Choroid plexus epithelial cell (primary cell): ENCODE results near the gene SPOCK1.

Experiments
- DNase-seq: peaks from one replicate; pipeline ENCODE4 v3.0.0-alpha.2; 2010; ENCODE audit warnings: low read depth
- H3K4me3 ChIP-seq: 2 replicates; pipeline ENCODE4 v1.5.1; 2011; ENCODE audit warnings: low read depth, mild to moderate bottlenecking, control low read depth, low read length, moderate library complexity
- TF ChIP-seq, protein P1 (sequence below): conservative IDR thresholded peaks from 2 replicates; pipeline ENCODE4 v1.5.1; 2011; ENCODE audit warnings: low read depth, mild to moderate bottlenecking, control low read depth, inconsistent platforms, low read length, moderate library complexity

SPOCK1 gene

DNA sequence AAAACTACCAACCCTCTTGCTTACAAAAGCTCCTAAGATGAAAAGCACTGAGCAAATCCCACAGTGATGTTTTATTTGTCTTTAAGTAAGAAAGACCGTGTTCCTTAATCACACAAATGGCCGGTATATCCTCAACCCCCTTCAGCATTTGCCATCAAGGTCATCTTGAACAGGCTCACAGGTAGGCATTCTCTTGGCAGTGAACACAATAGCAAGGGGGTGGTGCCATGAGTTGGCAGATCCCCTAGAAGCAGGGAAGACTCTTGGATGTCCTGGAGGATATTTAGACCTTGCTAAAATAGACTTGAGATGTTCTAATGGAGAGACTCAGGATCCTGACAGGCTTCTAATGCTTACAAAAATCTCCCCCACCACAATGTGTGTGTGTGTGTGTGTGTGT is 323.0 kb downstream of the SPOCK1 start:
- DNase-seq = no peak
- TF ChIP-seq, protein P1, sequence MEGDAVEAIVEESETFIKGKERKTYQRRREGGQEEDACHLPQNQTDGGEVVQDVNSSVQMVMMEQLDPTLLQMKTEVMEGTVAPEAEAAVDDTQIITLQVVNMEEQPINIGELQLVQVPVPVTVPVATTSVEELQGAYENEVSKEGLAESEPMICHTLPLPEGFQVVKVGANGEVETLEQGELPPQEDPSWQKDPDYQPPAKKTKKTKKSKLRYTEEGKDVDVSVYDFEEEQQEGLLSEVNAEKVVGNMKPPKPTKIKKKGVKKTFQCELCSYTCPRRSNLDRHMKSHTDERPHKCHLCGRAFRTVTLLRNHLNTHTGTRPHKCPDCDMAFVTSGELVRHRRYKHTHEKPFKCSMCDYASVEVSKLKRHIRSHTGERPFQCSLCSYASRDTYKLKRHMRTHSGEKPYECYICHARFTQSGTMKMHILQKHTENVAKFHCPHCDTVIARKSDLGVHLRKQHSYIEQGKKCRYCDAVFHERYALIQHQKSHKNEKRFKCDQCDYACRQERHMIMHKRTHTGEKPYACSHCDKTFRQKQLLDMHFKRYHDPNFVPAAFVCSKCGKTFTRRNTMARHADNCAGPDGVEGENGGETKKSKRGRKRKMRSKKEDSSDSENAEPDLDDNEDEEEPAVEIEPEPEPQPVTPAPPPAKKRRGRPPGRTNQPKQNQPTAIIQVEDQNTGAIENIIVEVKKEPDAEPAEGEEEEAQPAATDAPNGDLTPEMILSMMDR = no peak
- H3K4me3 ChIP-seq = no peak overlapping the region

DNA sequence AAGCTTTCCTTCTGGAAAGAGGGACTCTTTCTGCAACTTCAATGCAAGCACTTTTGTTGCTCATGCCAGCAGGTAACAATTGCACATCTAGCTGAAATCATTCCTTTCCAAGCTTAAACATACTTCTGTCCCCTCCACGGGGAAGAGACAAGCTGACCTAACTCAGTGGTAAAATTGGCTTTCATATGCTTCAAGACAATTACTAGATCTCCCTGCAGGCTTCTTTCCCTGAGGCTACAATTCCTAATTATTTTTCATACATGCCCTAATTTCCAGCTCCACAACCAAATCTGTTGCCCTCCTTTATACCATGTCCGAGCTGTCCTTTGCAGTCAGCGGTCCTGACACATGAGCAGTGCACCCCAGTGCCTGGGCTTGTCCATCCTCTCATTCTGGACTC is 324.9 kb downstream of the SPOCK1 start:
- DNase-seq = no peak
- TF ChIP-seq, protein P1 = no peak
- H3K4me3 ChIP-seq = no peak overlapping the region

GRCh38 chr5:137172258-137172657 is 326.9 kb downstream of the SPOCK1 start:
- TF ChIP-seq, protein P1 = no peak
- no peak for DNase-seq
- H3K4me3 ChIP-seq = no peak overlapping the region

DNA sequence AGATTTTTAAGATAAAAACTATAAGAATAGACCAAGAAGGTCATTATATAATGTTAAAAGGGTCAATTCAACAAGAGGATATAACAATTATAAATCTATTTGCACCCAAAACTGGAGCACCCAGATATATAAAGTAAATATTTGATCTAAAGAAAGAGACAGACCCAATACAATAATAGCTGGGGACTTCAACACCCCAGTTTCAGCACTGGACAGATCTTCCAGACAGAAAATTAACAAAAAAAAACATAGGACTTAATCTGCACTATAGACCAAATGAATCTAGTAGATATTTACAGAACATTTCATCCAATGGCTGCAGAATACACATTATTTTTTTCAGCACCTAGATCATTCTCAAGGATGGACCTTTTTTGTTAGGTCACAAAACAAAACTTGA is 331.9 kb downstream of the SPOCK1 start:
- H3K4me3 ChIP-seq = no peak overlapping the region
- TF ChIP-seq, protein P1 = no peak
- DNase-seq = no peak

DNA sequence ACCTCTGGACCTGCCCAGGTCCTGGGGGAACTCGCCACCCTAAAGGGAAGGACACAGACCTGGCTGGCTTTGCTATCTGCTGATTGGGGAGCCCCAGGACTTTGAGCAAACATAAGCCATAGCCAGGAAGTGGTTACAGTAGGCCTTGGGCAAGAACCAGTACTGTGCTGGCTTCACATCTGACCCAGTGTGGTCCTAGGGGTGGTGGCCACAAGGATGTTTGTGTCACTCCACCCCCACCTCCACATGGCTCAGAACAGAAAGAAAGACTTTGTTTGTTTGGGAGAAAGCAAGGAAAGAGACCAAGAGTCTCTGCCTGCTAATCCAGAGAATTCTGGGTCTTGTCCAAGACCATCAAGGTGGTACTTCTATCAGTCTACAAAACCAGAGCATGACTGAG is 334.2 kb downstream of the SPOCK1 start:
- DNase-seq = no peak
- TF ChIP-seq, protein P1 = no peak
- no peak overlapping the region for H3K4me3 ChIP-seq

GRCh38 chr5:137164536-137164935 is 334.6 kb downstream of the SPOCK1 start:
- no peak overlapping the region for H3K4me3 ChIP-seq
- DNase-seq = no peak
- TF ChIP-seq, protein P1 = no peak

DNA sequence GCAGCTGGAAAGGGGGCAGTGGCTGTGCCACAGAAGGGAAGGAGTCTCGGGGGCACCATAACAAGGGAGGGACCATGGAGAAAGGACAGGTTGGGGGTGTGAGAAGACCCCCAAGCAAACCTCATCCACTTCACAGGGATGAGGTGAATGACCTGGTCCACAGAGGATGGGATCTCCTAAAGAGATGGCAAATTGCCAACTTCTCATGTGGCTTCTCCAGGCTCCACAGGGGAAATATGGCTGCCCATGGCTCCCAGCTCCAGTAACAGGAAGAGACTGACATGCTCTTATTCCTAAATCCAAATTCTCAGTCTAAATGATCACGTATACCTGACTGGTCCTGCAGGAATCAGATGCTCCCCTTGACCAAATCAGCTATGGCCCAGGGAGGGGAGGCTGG is 340.4 kb downstream of the SPOCK1 start:
- no peak overlapping the region for H3K4me3 ChIP-seq
- TF ChIP-seq, protein P1 = no peak
- no peak for DNase-seq
